Measurements from ENCODE around the gene THSD4.

GRCh38 chr15:71706461-71707229 is 591.4 kb downstream of the THSD4 start:
- TF ChIP-seq CTCF (IDR thresholded peaks at IDR 0.05) (no peak), POLR2AphosphoS5 (IDR thresholded peaks at IDR 0.05) (no peak), POLR2A (IDR thresholded peaks at IDR 0.05) (no peak)

Data from upper lobe of left lung (tissue), 4 donors.